Mesodermal cell (in vitro differentiated cells): ENCODE results near the gene TIMM21.

ENCODE experiments used
- H3K27ac ChIP-seq: 2 replicates; pipeline ENCODE4 v1.7.0; 2013; ENCODE audit warnings: mild to moderate bottlenecking, low read depth, low read length, moderate library complexity; ENCODE audit not compliant: severe bottlenecking
- H3K36me3 ChIP-seq: 2 replicates; pipeline ENCODE4 v1.7.1; 2013; ENCODE audit warnings: mild to moderate bottlenecking, low read length, moderate library complexity; ENCODE audit not compliant: control insufficient read depth, insufficient read depth
- H3K4me1 ChIP-seq: one replicate; pipeline ENCODE4 v1.7.1; 2013; ENCODE audit warnings: mild to moderate bottlenecking, low read length; ENCODE audit not compliant: insufficient read depth, control insufficient read depth, poor library complexity, severe bottlenecking
- H3K4me3 ChIP-seq: 2 replicates; pipeline ENCODE4 v1.7.0; 2013; ENCODE audit warnings: low read length, control low read depth, mild to moderate bottlenecking; ENCODE audit not compliant: insufficient read depth, poor library complexity, severe bottlenecking; ENCODE audit errors: extremely low read depth
- H3K9me3 ChIP-seq: 2 replicates; pipeline ENCODE4 v1.7.1; 2013; ENCODE audit warnings: mild to moderate bottlenecking, low read length, moderate library complexity; ENCODE audit not compliant: control insufficient read depth
- WGBS, 2 experiments: methylation state at CpG; one replicate each; pipeline ENCODE4 v1.1.5; 2013; ENCODE audit warnings: missing lambda C conversion rate in 2 of 2; ENCODE audit not compliant: insufficient coverage in 2 of 2; 5-methylcytosine and 5-hydroxymethylcytosine counted together

The TIMM21 gene

DNA sequence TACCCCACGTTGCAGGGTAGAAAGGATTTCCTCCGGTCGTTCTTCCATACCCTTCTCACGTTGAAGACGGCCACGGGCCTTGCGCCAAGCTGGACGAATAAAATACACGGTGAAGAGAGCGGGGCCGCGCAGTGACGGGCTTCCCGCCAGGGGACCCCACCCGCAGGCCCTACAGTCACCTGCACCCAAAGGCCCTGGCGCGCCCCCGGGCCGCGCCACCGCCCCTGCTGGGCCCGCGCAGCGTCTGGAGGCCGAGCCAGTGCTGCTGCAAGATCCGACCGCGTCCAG, 888 bp upstream of the TIMM21 start:
- H3K9me3 ChIP-seq: no peaks in the 10 kb centered on the region
- peak overlapping the region; percentile 93 for H3K4me3 ChIP-seq
- peaks cover 6% of the 10 kb centered on the region for H3K4me1 ChIP-seq
- H3K36me3 ChIP-seq: peaks cover 19% of the 10 kb centered on the region
- WGBS, 2 experiments: 1 to 4% methylated on average over 15 to 25 of the region's 28 CpGs
- peak overlapping the region; percentile 97 for H3K27ac ChIP-seq

DNA sequence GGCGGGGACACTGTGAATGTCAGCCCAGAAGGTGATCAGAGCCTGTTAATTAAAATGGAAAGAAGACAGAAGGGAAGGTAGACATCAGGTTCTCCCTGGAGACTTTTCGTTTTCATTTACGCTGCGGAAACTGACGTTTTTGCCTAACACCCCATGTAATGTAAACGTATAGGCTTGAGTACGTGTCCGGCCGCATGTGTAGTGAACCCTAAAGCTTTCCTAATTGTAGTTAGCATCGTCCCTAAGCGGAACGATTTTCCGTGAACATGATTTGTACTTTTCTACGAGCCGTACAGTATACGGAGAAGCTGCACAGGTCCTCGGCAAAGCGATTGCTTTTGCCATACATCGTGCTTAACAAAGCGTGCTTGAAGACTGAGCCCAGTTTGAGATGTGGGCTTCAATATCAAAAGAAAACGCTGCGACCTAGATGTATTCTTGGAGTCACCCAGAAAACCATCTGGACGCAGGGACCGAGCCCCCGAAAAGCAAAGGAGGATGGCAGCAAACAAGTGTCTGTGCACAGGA, 284 bp downstream of the TIMM21 start:
- H3K4me3 ChIP-seq: peak overlapping the region; percentile 93
- 0 to 1% methylated on average over 22 to 24 of the region's 25 CpGs for WGBS, 2 experiments
- H3K9me3 ChIP-seq: no peaks in the 10 kb centered on the region
- no peak overlapping the region for H3K27ac ChIP-seq
- H3K4me1 ChIP-seq: peaks cover 6% of the 10 kb centered on the region
- H3K36me3 ChIP-seq: peaks cover 27% of the 10 kb centered on the region

- H3K9me3 ChIP-seq: no peaks in the 10 kb centered on the region
- peaks cover 36% of the 10 kb centered on the region for H3K36me3 ChIP-seq
- H3K4me1 ChIP-seq: peaks cover 6% of the 10 kb centered on the region
- WGBS, 2 experiments: 89 to 100% methylated on average over 1 to 2 of the region's 5 CpGs
- no peak overlapping the region for H3K27ac ChIP-seq
- H3K4me3 ChIP-seq: peak overlapping the region; percentile 93
These were observed 1.6 kb downstream of the TIMM21 start for GRCh38 chr18:74149878-74150277.

- Histone ChIP-seq H3K36me3 (peaks cover 55% of the 10 kb centered on the region), H3K9me3 (no peaks in the 10 kb centered on the region), H3K4me1 (peaks cover 6% of the 10 kb centered on the region), H3K27ac (no peak overlapping the region), H3K4me3 (no peak overlapping the region)
- 90 to 91% methylated on average over 5 to 6 of the region's 6 CpGs for WGBS, 2 experiments
These were observed 3.9 kb downstream of the TIMM21 start for GRCh38 chr18:74152270-74152669.

GRCh38 chr18:74152857-74153256, 4.5 kb downstream of the TIMM21 start:
- H3K27ac ChIP-seq: no peak overlapping the region
- 100% methylated on average over 1 to 2 of the region's 2 CpGs for WGBS, 2 experiments
- H3K4me1 ChIP-seq: peaks cover 6% of the 10 kb centered on the region
- no peak overlapping the region for H3K4me3 ChIP-seq
- no peaks in the 10 kb centered on the region for H3K9me3 ChIP-seq
- H3K36me3 ChIP-seq: peaks cover 61% of the 10 kb centered on the region

DNA sequence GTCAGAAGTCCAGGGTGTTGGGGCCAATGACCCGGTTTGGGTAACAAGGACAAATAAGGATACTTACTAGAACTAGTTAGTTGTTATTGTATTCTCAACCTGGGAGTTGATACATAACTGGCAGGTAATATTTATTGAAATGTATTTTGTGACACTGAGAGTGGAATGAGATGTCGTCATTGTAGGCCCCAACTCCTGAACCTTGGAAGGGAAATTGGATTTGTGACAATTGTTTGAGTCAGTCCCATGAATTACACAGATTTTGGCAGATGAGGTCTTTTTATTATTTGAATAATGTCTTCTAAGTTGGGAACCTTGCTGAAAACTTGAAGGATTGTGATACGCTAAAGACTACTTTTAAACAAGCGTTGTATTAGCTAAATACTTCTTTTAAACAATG, 5.1 kb downstream of the TIMM21 start:
- H3K36me3 ChIP-seq: peaks cover 65% of the 10 kb centered on the region
- no peak overlapping the region for H3K4me3 ChIP-seq
- peaks cover 6% of the 10 kb centered on the region for H3K4me1 ChIP-seq
- no peak overlapping the region for H3K27ac ChIP-seq
- no peaks in the 10 kb centered on the region for H3K9me3 ChIP-seq
- WGBS, 2 experiments: 92 to 96% methylated on average over 2 of the region's 4 CpGs

- Histone ChIP-seq H3K4me3 (no peak overlapping the region), H3K27ac (no peak overlapping the region), H3K4me1 (peaks cover 6% of the 10 kb centered on the region), H3K9me3 (no peaks in the 10 kb centered on the region), H3K36me3 (peaks cover 68% of the 10 kb centered on the region)
- 90 to 100% methylated on average over 1 to 2 of the region's 4 CpGs for WGBS, 2 experiments
These were observed 5.5 kb downstream of the TIMM21 start for GRCh38 chr18:74153793-74154192.

- 74 to 86% methylated on average over 2 of the region's 4 CpGs for WGBS, 2 experiments
- no peak overlapping the region for H3K27ac ChIP-seq
- no peaks in the 10 kb centered on the region for H3K9me3 ChIP-seq
- H3K4me3 ChIP-seq: no peak overlapping the region
- peaks cover 77% of the 10 kb centered on the region for H3K36me3 ChIP-seq
- H3K4me1 ChIP-seq: peaks cover 3% of the 10 kb centered on the region
These were observed 6.4 kb downstream of the TIMM21 start for GRCh38 chr18:74154716-74155115.

DNA sequence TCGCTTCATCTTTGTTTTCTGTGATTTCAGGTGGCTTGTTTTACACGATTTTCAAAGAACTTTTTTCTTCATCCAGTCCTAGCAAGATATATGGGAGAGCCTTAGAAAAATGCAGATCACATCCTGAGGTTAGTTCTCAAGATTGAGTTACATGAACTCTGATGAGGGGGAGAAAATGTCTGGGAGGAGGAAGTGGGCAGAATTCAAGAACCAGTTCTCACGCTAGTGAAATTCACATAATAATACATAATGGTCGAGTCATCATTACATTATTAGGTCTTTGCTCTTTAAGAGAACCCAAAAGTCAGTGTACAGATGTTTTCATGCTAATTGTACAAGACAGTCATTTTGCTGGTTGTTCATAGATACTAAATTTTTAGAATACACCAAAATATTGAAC, 7.0 kb downstream of the TIMM21 start:
- no CpG with 5 or more reads among the region's 4 CpGs for WGBS, 2 experiments
- H3K4me1 ChIP-seq: no peaks in the 10 kb centered on the region
- no peak overlapping the region for H3K4me3 ChIP-seq
- H3K27ac ChIP-seq: no peak overlapping the region
- H3K9me3 ChIP-seq: no peaks in the 10 kb centered on the region
- peaks cover 81% of the 10 kb centered on the region for H3K36me3 ChIP-seq

DNA sequence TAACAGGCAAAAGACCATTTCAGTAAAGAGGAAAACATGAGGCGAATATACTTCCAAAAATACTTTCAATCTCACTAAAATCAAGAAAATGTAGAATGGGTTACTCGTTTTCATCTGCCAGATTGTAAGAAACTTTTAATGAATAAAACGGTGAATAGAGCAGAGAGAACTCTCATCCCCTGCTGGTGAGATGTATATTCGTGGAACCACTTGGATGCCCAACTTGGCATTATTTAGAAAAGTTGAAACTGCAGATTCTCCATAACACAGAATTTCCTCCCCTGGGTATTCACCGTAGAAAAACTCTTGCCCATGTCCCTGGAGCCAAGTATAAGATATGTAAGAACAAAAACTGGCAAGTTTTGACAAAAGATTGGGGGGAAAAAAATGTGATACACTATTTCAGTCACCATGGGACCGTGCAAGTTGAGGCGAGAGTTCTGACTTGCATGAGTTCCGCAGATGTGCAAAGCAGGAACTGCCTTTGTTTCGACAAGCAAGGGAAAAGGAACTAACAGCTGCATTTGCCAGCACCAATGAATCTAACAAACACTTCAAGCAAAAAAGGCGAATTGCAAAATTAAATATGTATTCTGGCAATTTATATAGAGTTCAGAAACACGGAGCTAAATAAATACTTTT, 14.8 kb downstream of the TIMM21 start:
- H3K4me1 ChIP-seq: no peaks in the 10 kb centered on the region
- H3K9me3 ChIP-seq: no peaks in the 10 kb centered on the region
- H3K36me3 ChIP-seq: peaks cover 24% of the 10 kb centered on the region
- H3K4me3 ChIP-seq: no peak overlapping the region
- 90 to 96% methylated on average over 5 to 7 of the region's 11 CpGs for WGBS, 2 experiments
- no peak overlapping the region for H3K27ac ChIP-seq

DNA sequence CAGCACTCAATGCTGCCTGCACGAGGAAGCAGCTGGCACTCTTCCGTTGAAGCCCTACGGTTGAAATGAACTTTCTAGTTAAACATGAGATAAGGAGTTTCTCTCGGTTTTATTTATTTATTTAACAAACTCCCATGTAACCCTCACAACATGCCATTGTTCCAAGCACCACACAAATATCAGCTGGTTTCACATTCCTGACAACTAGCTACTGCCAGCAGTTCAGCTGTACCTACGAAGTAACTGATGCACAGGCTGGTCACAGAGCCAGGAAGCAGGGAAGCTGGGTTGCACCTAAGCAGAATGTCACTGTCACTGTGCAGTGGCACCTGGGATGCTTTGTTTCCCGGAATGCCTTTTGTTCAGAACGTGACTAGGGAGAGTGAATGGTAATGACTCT, 18.1 kb downstream of the TIMM21 start:
- Histone ChIP-seq H3K4me1 (no peaks in the 10 kb centered on the region), H3K9me3 (no peaks in the 10 kb centered on the region), H3K36me3 (peaks cover under 1% of the 10 kb centered on the region), H3K27ac (no peak overlapping the region), H3K4me3 (no peak overlapping the region)
- 79 to 88% methylated on average over 4 to 7 of the region's 7 CpGs for WGBS, 2 experiments
